ENCODE results near the gene KDM1B.
"Not testable (repeated sequence)": the region's sequence is repeated elsewhere in the genome, so short reads cannot be mapped to it uniquely, and the experiment has no call there.

The KDM1B gene

DNA sequence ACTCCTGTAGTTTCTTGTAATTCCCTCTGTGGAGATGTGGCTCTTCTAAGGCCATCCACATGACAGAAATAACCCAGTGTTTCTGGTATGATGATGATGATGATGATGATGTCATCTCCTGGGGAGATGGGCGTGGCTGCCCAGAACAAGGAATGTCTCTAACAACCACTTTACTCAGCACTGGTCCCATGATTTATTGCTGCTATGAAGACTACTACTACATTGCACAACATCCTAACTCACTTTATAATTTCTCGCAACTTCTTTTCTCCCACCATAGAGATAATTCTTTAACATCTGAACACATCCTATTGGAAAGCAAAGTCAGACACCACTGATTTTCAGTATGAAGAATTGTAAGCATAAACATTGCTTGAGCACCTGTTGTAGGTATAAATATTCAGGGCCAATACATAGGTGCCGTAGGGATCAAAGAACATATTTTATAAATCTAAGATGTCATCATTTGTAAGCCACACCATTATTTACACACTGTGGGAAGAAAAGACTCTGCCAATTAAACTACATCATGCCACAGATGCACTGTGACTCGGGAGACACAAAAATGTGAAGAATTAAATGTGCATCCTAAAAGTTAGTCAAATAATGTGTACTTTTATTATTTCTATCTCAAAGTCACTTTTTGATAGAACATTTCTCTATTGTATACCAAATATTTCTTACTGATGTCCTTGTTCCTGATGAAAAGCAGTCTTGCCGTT, 6.8 kb upstream of the KDM1B start:
- DNase-seq (ENCODE audit: low read depth in 2 of 2, low spot score in 1 of 2), result no peak

DNA sequence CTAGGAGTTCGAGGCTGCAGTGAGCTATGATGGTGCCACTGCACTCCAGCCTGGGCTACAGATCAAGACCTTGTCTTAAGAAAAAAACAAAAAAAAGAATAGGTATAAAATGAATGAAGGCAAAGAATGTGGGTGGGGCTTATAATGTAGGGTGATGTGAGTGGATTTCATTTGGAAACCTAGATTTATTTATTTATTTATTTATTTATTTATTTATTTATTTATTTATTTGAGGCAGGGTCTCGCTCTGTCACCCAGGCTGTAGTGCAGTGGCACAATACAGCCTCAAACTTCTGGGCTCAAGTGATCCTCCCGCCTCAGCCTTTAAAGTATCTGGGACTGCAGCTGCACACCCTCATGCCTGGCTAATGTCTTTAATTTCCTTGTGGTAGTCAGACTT, 3.8 kb upstream of the KDM1B start:
- DNase-seq (ENCODE audit: low read depth in 2 of 2, low spot score in 1 of 2), result not testable (repeated sequence)

DNA sequence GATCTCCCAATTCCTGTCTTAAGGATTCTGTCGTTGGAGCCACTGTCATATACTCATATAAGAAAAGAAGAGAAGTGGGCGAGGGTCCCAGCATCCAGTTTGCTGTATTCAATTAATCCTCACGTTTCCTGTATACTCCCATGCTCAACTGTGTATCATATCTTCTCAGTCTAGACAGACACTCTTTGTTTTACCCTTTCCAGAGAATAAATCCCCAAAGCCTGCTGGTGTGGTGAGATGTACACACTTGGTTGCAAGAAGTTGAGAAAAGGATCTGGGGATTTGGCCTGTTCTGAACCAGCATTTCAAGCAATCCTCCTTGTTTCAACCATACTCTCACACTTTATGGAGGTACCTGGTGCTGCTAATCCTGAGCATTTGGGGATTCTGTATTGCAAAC, 3.4 kb upstream of the KDM1B start:
- DNase-seq (ENCODE audit: low read depth in 2 of 2, low spot score in 1 of 2), result no peak

DNA sequence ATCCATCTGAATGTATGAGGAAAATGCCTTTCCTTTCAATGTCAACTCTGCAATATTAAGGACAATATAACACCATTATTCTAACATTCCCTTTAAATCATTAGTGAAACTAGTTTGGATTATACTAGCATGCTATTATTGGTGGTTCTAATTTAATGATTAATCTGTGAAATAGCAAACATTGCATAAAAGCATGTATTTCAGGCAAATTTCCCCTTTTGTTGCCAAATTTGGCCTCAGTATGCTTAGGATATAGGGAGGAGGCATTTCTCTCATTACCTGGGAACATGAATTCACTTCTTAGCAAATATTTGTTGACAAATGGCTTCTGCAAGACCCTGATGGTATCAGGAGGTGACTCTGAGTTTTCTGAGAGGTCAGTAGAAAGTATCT, 1.9 kb upstream of the KDM1B start:
- no peak for DNase-seq (ENCODE audit: low read depth in 2 of 2, low spot score in 1 of 2)

DNA sequence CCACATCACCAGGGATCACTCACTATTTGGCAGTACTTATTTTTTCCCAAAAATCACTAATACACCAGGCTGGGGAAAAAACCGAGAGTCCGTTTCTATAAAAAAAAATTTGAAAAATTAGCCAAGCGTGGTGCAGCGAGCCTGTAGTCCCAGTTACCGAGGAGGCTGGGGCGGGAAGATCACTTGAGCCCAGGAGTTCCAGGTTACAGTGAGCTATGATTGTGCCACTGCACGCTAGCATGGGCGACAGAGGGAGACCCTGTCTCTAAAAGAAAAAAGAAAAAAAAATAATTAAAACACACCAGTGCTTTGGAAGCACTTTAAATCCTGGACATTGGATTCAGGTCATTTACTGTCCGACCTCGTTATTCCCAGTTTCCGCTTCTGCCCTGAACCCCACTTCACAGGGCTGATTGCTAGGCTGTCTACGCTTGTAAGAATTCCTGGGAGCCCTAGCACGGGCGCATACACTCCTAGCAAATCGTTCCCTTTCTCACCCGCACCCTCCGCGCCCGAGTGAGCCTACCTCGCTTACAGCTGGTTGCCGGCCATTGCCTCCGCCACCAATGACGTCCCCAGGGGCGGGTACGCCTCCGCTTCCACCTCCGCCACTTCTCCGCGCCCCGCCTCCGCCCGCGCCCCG, 594 bp upstream of the KDM1B start, which contains the start of gene TPMT:
TSS of gene TPMT (minus strand) at position 571 of the 643 bp plus-strand sequence. CDS start 5,950 bp downstream, outside the sequence.
- DNase-seq (ENCODE audit: low read depth in 2 of 2, low spot score in 1 of 2), result no peak

DNA sequence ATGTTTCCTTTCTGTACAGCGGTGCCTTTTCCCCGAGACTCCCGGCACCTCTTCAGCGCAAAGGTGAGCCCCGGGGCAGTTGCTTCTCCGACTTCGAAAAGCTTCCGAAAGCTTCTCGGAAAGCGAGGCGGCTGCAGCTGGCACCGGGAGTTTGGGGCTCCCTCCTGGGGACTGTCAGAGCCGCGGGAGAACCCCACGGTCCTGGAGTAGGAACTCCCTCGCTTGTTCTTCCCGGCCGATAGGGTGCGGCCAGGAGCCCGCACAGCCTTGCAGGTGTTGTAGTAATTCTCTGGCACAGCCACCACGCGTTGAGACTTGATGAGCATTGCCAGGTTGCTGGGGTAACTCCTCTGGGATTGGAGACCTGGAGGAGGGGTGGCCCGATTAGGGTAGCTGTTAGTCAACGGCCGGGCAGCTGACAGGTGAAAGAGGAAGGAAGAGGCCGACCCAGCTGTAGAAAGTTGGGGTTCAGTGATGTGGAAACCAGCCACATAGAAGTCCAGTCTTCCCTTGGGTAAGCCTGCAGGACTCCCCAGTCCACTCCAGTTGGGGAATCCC, 721 bp downstream of the KDM1B start:
- peak; percentile 9 to 18 for DNase-seq (ENCODE audit: low read depth in 2 of 2, low spot score in 1 of 2)

DNA sequence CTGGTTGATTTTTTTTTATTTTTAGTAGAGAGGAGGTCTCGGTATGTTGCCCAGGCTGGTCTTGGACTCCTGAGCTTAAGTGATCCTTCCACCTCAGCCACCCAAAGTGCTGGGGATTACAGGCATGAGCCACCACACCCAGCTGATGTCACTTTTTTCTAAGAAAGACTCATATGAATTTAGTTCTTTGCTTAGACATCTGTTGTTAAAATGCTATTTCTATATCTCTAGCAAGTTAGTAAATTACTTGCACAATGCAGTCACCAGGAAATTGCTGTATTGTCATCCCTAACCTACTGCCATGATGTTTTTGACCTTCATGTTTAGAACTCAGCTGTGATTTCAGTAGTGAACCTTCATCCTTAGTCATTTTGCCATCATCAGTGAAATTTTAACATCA, 5.7 kb downstream of the KDM1B start:
- DNase-seq (ENCODE audit: low read depth in 2 of 2, low spot score in 1 of 2), result no peak

DNA sequence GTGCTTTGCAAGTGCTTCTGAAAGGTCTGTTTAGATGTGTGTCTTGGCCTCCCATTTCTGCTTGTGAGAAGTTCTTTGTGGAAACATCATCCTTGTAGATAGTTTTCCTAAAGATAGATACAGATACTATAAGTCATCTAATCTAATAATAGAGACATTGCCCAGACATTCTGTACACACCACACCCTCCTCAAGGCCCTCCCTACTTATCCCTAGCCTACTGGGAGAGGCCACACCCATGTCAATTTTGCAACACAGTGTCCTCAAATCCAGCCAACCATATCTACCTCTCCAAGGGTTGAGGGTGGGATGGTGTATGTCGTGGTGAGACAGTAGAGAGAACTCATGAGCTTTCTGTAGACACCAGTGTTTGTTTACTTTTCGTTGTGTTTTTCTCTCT, 6.2 kb downstream of the KDM1B start:
- DNase-seq (ENCODE audit: low read depth in 2 of 2, low spot score in 1 of 2), result no peak

DNA sequence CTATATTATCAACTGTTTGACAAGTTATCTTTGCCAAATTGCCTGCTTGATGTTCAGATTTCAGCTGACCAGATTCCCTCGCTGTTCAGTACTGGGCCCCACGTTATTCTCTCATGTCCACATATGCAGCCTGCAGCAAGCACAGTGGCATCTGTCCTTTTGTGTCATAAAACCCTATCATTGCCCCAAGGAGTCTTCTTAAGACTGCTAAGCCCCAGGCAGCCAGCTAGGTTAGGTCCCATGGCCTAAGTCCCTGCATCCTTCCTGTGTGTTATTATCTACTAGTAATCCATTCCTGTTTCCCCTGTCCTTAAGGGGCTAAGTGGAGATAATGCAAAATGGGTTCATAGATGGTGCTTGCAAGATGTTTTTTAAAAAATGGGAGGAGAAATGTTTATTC, 7.2 kb downstream of the KDM1B start:
- no peak for DNase-seq (ENCODE audit: low read depth in 2 of 2, low spot score in 1 of 2)

DNA sequence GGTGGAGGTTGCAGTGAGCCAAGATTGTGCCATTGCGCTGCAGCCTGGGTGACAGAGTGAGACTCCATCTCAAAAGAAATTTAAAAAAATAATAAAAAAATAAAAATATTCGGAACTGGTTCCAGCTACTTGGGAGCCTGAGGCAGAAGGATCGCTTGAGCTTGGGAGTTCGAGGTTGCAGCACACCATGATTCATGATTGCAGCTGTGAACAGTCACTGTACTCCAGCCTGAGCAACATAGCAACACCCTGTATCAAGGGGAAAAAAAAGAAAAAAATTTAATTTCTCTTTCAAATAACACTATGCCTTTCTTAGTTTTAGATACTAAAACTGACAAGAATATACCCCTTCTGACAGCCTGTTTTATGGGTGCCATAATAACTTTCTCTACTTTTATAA, 10.5 kb downstream of the KDM1B start:
- no peak for DNase-seq (ENCODE audit: low read depth in 2 of 2, low spot score in 1 of 2)

DNA sequence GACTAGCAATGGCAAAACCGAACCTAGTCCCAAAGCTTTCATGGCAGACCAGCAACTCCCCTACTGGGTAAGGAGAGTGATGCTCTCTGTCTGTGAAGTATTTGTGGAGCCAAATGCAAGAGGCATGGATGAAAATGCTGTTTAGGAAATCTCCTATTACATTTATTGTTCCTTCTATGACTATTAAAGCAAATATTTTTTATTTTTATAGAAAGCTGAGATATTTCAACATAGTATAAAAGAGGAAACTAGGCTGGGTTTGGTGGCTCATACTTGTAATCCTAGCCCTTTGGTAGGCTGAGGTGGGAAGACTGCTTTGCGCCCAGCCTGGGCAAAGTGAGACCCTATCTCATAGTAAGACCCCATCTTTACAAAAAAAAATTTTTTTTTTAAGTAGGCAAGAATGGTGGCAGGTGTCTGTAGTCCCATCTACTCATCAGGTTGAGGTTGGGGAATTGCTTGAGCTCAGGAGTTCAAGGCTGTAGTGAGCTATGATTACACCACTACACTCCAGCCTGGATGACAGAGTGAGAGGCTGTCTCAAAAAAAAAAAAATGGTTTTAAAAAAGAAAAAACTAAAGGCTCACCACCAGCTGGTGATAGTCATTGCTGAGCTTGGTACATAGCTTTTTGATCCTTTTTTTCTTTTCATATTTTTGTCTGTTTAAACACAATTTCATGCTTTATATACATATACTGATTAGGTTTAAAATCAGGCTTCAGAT, 11.3 kb downstream of the KDM1B start:
- DNase-seq (ENCODE audit: low read depth in 2 of 2, low spot score in 1 of 2), result no peak

DNA sequence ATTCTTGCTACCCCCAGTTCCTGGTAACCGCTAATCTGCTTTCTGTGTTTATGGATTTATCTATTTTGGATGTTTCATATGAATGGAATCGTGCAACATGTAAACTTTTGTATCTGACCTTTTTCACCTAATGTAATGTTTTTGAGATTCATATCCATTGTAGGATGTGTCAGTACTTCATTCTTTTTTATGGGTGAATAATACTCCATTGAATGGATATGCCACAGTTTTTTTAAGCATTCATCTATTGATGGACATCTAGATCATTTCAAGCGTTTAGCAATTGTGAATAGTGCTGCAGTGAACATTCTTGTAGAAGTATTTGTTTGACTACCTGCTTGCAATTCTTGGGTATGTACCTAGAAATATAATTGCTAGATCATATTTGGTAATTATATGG, 13.0 kb downstream of the KDM1B start:
- no peak for DNase-seq (ENCODE audit: low read depth in 2 of 2, low spot score in 1 of 2)

DNA sequence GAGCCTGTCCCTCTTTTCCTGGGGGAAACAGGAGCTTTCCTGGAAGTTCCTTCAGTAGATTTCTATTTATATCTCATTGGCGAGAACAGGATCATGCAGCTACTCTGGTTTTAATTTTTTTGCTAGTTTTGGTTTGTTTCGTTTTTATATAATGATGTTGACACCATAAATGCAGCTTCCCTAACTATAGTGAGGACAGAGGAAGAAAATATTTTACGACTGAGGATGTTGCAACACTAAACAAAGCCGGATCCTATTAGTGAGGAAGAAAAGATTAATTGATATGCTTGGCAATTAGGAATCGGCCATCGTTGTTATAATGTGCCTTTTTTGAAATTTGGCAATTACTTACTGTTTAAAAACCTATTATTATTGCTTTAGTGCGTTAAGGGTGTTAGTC, 16.6 kb downstream of the KDM1B start:
- no peak for DNase-seq (ENCODE audit: low read depth in 2 of 2, low spot score in 1 of 2)

DNA sequence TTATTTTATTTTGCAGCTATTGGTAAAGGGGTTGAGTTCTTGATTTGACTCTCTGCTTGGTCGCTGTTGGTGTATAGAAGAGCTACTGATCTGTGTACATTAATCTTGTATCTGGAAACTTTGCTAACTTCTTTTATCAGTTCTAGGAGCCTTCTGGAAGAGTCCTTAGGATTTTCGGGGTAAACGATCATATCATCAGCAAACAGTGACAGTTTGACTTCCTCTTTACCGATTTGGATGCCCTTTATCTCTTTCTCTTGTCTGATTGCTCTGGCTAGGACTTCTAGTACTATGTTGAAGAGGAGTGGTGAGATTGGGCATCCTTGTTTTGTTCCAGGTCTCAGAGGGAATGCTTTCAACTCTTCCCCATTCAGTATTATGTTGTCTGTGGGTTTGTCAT, 21.0 kb downstream of the KDM1B start:
- not testable (repeated sequence) for DNase-seq (ENCODE audit: low read depth in 2 of 2, low spot score in 1 of 2)

DNA sequence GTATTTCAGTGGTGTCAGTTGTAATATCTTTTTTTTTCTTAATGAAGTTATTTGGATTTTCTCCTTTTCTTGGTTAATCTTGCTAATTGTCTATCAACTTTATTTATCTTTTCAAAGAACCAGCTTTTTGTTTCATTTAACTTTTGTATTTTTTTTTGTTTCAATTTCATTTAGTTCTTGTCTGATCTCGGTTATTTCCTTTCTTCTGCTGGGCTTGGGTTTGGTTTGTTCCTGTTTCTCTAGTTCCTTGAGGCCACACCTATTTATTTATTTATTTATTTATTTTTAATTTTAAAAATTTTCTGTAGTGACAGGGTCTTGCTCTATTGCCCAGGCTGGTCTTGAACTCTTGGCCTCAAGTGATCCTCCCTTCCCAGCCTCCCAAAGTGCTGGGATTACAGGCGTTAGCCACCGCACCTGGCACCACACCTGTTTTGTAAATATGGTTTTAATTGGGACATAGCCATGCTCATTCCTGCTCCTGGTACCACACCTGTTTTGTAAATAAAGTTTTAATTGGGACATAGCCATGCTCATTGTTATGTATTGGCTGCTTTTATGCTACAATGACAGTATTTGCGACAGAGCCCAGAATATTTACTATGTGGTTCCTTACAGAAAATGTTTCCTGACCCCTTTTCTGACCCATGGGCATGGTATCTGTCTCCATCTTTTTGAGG, 22.2 kb downstream of the KDM1B start:
- DNase-seq (ENCODE audit: low read depth in 2 of 2, low spot score in 1 of 2), result no peak

DNA sequence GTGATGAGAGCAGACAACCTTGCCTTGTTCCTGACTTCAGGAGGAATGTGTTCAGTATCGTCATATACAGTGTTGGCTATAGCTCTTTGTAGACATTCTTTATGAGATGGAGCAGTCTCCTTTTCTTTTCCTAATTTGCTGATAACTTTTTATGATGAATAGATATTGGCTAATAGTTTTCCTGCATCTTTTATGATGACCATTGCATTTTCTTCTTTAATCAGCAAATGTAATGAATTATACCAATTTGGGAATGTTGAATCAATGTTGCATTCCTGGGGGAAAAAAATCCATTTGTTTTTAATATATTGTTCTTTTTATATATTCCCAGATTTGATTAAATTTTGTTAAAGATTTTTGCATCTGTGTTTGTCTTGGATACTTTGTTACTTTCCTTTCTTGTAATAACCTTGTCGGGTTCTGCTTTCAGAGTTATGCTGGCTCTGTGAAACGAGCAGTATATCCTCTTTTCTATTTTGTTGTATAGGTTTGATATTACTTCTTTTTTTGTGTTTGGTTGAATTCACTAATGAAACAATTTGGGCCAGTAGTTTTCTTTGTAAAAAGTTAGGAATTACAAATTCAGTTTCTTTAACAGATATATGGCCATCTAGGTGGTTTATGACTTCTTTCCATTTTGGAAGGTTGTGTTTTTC, 23.9 kb downstream of the KDM1B start:
- DNase-seq (ENCODE audit: low read depth in 2 of 2, low spot score in 1 of 2), result no peak

DNA sequence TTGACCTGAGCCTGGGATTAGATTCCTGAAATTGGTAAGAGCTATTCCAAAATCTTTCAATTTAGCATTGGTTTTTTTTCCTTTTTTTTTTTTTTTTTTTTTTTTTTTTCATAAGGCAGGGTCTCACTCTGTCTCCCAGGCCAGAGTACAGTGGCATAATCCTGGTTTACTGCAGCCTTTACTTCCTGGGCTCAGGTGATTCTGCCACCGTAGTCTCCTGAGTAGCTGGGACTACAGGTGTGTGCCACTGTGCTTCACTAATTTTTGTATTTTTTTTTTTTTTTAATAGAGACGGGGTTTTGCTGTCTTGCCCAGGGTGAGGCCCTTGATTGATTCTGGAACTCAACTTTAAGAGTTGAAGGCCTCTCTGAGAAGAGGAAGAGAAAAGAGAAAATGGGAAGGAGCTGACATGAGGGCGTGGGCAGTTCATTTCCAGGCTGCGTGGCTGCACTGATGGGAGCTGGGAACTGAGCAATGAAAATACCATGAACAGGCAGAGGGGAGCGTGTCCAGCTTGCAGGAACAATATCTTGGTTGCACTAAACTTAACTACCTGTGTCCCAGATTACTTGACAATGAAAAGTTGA, 24.6 kb downstream of the KDM1B start:
- no peak for DNase-seq (ENCODE audit: low read depth in 2 of 2, low spot score in 1 of 2)

DNA sequence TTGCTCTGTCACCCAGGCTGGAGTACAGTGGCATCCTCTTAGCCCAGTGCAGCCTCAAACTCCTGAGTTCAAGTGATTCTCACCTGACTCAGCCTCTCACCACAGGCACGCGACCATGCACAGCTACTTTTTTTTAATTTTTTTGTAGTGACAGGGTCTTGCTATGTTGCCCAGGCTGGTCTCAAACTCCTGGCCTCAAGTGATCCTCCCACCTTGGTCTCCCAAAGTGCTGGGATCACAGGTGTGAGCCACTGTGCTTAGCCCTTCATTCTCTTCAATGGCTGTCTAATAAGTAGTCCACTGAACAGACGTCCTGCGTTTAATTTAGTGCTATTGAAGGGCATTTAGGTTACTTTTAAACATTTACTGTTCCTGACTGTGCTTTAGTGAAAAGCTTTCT, 27.3 kb downstream of the KDM1B start:
- no peak for DNase-seq (ENCODE audit: low read depth in 2 of 2, low spot score in 1 of 2)

DNA sequence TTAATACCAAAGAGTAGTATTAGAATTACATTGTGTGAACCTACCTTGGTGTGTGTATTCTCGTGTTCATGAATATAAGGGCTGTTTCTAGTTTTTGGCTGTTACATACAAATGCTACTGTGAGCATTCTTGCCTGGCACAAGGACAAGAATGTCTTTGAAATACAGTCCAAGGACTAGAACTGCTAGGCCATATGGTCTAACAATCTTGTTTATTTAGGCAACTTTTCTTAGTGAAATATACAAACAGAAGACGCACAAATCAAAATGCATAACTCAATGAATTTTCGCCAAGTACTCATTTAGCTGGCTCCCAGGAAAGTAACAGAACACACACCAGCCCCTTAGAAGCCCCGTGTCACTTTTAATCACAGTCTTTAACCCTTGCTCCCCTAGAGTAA, 28.5 kb downstream of the KDM1B start:
- DNase-seq (ENCODE audit: low read depth in 2 of 2, low spot score in 1 of 2), result no peak

DNA sequence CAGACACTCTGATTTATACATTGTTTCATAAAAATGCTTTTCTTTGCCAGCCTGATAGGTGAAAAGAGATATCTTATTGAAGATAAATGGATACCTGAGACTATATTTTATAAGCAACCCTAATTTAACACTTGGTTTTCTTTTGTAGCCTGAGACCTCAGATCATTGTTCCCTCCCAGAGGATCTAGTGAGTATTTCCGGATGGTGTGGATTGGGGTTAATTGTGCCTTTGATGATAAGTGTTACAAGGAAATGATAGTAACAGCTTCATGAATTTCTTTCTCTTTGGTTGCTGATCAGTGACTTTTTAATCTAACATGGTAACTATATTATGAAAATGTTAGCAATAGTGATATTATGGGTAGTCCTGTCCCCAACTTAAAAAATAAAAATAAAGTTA, 30.4 kb downstream of the KDM1B start:
- no peak for DNase-seq (ENCODE audit: low read depth in 2 of 2, low spot score in 1 of 2)

DNA sequence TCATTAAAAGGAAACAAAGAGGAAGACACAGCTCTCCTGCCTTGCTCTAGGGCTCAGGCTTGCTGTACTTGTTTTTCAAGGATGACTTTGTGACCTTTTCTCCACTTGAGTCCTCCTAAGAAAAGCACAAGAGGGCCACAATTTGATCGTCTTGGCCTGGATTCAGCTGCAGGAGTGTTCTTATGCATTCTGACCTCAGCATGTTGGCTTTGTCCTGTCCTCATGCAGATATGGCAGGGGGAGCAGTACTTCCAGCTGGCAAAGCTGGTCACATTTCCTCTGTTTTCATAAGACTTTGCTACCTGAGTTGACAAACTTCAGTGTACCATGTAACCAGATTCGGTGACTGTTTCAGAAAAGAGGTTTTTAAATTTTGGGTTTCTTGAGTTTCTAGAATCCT, 30.8 kb downstream of the KDM1B start:
- DNase-seq (ENCODE audit: low read depth in 2 of 2, low spot score in 1 of 2), result no peak

Data from stimulated activated CD8-positive, alpha-beta memory T cell treated with anti-CD3 and anti-CD28 coated beads, Interleukin-4, amount 100 ng/mL, for 1 hour (primary cell).